H1 (cell line): Measurements from ENCODE around the gene OSBPL6. TPM values are rescaled to one million over a fixed set of nuclear protein-coding genes. Genes with fewer than 3 reads are reported as not detected.

ENCODE experiments used
- CTCF ChIA-PET: fragments of 300-600 bp; sonication (Branson Sonifier 250); formaldehyde crosslinking; loops from one replicate; lab custom pipeline; 2021; ENCODE audit not compliant: partially characterized antibody; lab: Charles Lee
- POLR2A ChIA-PET: fragments of 300-600 bp; sonication (Branson Sonifier 250); formaldehyde crosslinking; loops from one replicate; lab custom pipeline; 2021; ENCODE audit warnings: inconsistent platforms; ENCODE audit not compliant: partially characterized antibody; lab: Charles Lee
- DNase-seq, 2 experiments: peaks; one replicate each; pipeline versions ENCODE4 v3.0.0 to v3.0.0-alpha.2; 2010 to 2022; ENCODE audit warnings: low spot score in 2 of 2, low read depth in 1 of 2, mixed read lengths in 1 of 2
- FAIRE-seq: peaks from 2 replicates; lab custom pipeline; 2011; peaks lifted over from hg19 to GRCh38; lab: Jason Lieb, UNC
- H2AFZ ChIP-seq: 2 replicates; pipeline ENCODE4 v1.8.1; 2012; ENCODE audit warnings: low read length, inconsistent platforms
- H2AK5ac ChIP-seq: 2 replicates; pipeline ENCODE4 v1.6.1; 2013; ENCODE audit warnings: low read depth, low read length
- H2BK120ac ChIP-seq: replicated peaks from 2 replicates; pipeline ENCODE3; 2013; ENCODE audit warnings: low read depth, low read length, inconsistent platforms
- H2BK12ac ChIP-seq: 2 replicates; pipeline ENCODE4 v1.6.1; 2013; ENCODE audit warnings: low read depth, low read length
- H2BK15ac ChIP-seq: 2 replicates; pipeline ENCODE4 v1.6.1; 2013; ENCODE audit warnings: low read length
- H2BK20ac ChIP-seq: 2 replicates; pipeline ENCODE4 v1.6.1; 2013; ENCODE audit warnings: low read length
- H2BK5ac ChIP-seq: 2 replicates; pipeline ENCODE4 v1.6.1; 2013; ENCODE audit warnings: low read depth, low read length
- H3K14ac ChIP-seq: 2 replicates; pipeline ENCODE4 v1.6.1; 2013; ENCODE audit warnings: inconsistent platforms; ENCODE audit not compliant: insufficient read length
- H3K18ac ChIP-seq: 2 replicates; pipeline ENCODE4 v1.6.1; 2013; ENCODE audit warnings: low read length; ENCODE audit errors: extremely low read depth
- H3K23ac ChIP-seq: 2 replicates; pipeline ENCODE4 v1.6.1; 2013; ENCODE audit warnings: inconsistent platforms; ENCODE audit not compliant: insufficient read length
- H3K23me2 ChIP-seq: 2 replicates; pipeline ENCODE4 v1.6.1; 2013; ENCODE audit warnings: low read depth, low read length
- H3K27ac ChIP-seq: 2 replicates; pipeline ENCODE4 v1.6.1; 2011; ENCODE audit warnings: low read depth, low read length, inconsistent platforms
- H3K27me3 ChIP-seq, 4 experiments: replicated peaks in 1 of 4; 1 replicate in 1 of 4; 2 replicates in 3 of 4; pipeline versions ENCODE4 v1.6.1 to v1.8.1; 2011 to 2013; ENCODE audit warnings: low read length in 3 of 4, mild to moderate bottlenecking in 3 of 4, inconsistent platforms in 2 of 4, mixed read lengths in 2 of 4, moderate library complexity in 1 of 4; ENCODE audit not compliant: control insufficient read depth in 3 of 4, insufficient read depth in 3 of 4; ENCODE audit errors: extremely low read depth in 1 of 4
- H3K36me3 ChIP-seq, 4 experiments: 2 replicates each; pipeline versions ENCODE4 v1.6.1 to v1.8.1; 2011 to 2013; ENCODE audit warnings: mild to moderate bottlenecking in 4 of 4, low read length in 3 of 4, moderate library complexity in 2 of 4, control low read depth in 1 of 4, inconsistent platforms in 1 of 4; ENCODE audit not compliant: insufficient read depth in 4 of 4, control insufficient read depth in 2 of 4
- H3K4ac ChIP-seq: replicated peaks from 2 replicates; pipeline ENCODE3; 2013; ENCODE audit warnings: low read length, low read depth, mixed read lengths, inconsistent platforms; ENCODE audit not compliant: insufficient read length
- H3K4me1 ChIP-seq, 4 experiments: replicated peaks in 1 of 4; 1 replicate in 1 of 4; 2 replicates in 3 of 4; pipeline versions ENCODE4 v1.6.1 to v1.8.1; 2011 to 2013; ENCODE audit warnings: low read length in 3 of 4, inconsistent platforms in 2 of 4, mixed read lengths in 1 of 4; ENCODE audit not compliant: insufficient read depth in 4 of 4, control insufficient read depth in 3 of 4
- H3K4me2 ChIP-seq, 2 experiments: 2 replicates each; pipeline versions ENCODE4 v1.6.1 to v1.8.1; 2011 to 2013; ENCODE audit warnings: low read depth in 2 of 2, low read length in 2 of 2, control low read depth in 1 of 2, inconsistent platforms in 1 of 2, mild to moderate bottlenecking in 1 of 2; ENCODE audit not compliant: insufficient read depth in 1 of 2
- H3K4me3 ChIP-seq, 4 experiments: fragments of 200-600, 300-600 bp in 1 of 4; sonication (generic), shearing (Covaris generic), sonication (Bioruptor Twin) in 1 of 4; 2 replicates each; pipeline versions ENCODE4 v1.5.1 to v1.8.1; 2011 to 2016; ENCODE audit warnings: low read length in 4 of 4, low read depth in 3 of 4, control low read depth in 2 of 4, inconsistent platforms in 2 of 4, mild to moderate bottlenecking in 2 of 4, mixed read lengths in 1 of 4, moderate library complexity in 1 of 4; ENCODE audit not compliant: insufficient read depth in 2 of 4; ENCODE audit errors: extremely low read depth in 1 of 4
- H3K56ac ChIP-seq: replicated peaks from 2 replicates; pipeline ENCODE3; 2013; ENCODE audit warnings: low read depth, mild to moderate bottlenecking, mixed read lengths, low read length, inconsistent platforms; ENCODE audit not compliant: insufficient read length
- H3K79me1 ChIP-seq: 2 replicates; pipeline ENCODE4 v1.6.1; 2013; ENCODE audit warnings: low read depth, low read length, control low read depth
- H3K79me2 ChIP-seq, 2 experiments: 2 replicates each; pipeline versions ENCODE4 v1.6.1 to v1.8.1; 2012 to 2013; ENCODE audit warnings: low read length in 2 of 2, mild to moderate bottlenecking in 2 of 2, inconsistent platforms in 1 of 2; ENCODE audit not compliant: insufficient read depth in 2 of 2, control insufficient read depth in 1 of 2
- H3K9ac ChIP-seq, 4 experiments: replicated peaks in 1 of 4; 1 replicate in 1 of 4; 2 replicates in 3 of 4; pipeline versions ENCODE4 v1.6.1 to v1.8.1; 2011 to 2013; ENCODE audit warnings: low read depth in 3 of 4, low read length in 3 of 4, control low read depth in 2 of 4, mild to moderate bottlenecking in 2 of 4, moderate library complexity in 2 of 4, inconsistent platforms in 1 of 4; ENCODE audit errors: extremely low read depth in 1 of 4
- H3K9me3 ChIP-seq, 2 experiments: 2 replicates each; pipeline versions ENCODE4 v1.6.1 to v1.8.1; 2012 to 2013; ENCODE audit warnings: mild to moderate bottlenecking in 2 of 2, moderate library complexity in 2 of 2, control low read depth in 1 of 2, inconsistent platforms in 1 of 2, low read depth in 1 of 2, low read length in 1 of 2, mixed read lengths in 1 of 2; ENCODE audit not compliant: insufficient read depth in 2 of 2
- H4K20me1 ChIP-seq, 2 experiments: replicated peaks in 1 of 2; 2 replicates each; pipeline versions ENCODE3 to v1.8.1; 2011 to 2013; ENCODE audit warnings: inconsistent platforms in 2 of 2, low read length in 2 of 2, mild to moderate bottlenecking in 1 of 2; ENCODE audit not compliant: insufficient read depth in 2 of 2, control insufficient read depth in 1 of 2
- H4K5ac ChIP-seq: 2 replicates; pipeline ENCODE4 v1.6.1; 2013; ENCODE audit warnings: low read length, low read depth, mixed read lengths, inconsistent platforms; ENCODE audit not compliant: insufficient read length
- H4K8ac ChIP-seq: 2 replicates; pipeline ENCODE4 v1.8.0; 2013; ENCODE audit warnings: mild to moderate bottlenecking, moderate library complexity, low read length, inconsistent platforms; ENCODE audit not compliant: insufficient read depth; ENCODE audit errors: extremely low read depth
- H4K91ac ChIP-seq: replicated peaks from 2 replicates; pipeline ENCODE3; 2013; ENCODE audit warnings: low read length, mixed read lengths, inconsistent platforms; ENCODE audit not compliant: insufficient read length
- BCL11A ChIP-seq, 2 experiments: IDR thresholded peaks; one replicate each; pipeline ENCODE4 v1.6.1; 2011; ENCODE audit warnings: low read depth in 2 of 2, low read length in 2 of 2, mild to moderate bottlenecking in 2 of 2
- CEBPB ChIP-seq: IDR thresholded peaks from 2 replicates; pipeline ENCODE4 v1.6.1; 2012; ENCODE audit warnings: low read depth, low read length
- GABPA ChIP-seq: IDR thresholded peaks from 2 replicates; pipeline ENCODE4 v1.6.1; 2011; ENCODE audit warnings: mild to moderate bottlenecking, low read length, moderate library complexity, borderline replicate concordance; ENCODE audit not compliant: insufficient read depth
- HDAC2 ChIP-seq, 2 experiments: fragments of 300-600 bp in 1 of 2; sonication (generic) in 1 of 2; IDR thresholded peaks; 2 replicates each; pipeline ENCODE4 v1.6.1; 2011 to 2012; ENCODE audit warnings: low read depth in 2 of 2, low read length in 2 of 2, mild to moderate bottlenecking in 2 of 2, moderate library complexity in 2 of 2, borderline replicate concordance in 1 of 2, inconsistent platforms in 1 of 2
- KDM5A ChIP-seq: fragments of 200-600 bp; IDR thresholded peaks from 2 replicates; pipeline ENCODE4 v1.7.1; 2012; ENCODE audit warnings: mild to moderate bottlenecking, low read length, inconsistent platforms, mixed read lengths
- RAD21 ChIP-seq, 2 experiments: IDR thresholded peaks in 1 of 2; conservative IDR thresholded peaks in 1 of 2; 2 replicates each; pipeline ENCODE4 v1.6.1; 2011; ENCODE audit warnings: low read depth in 2 of 2, low read length in 2 of 2, improper control_type of control experiment in 1 of 2, inconsistent platforms in 1 of 2, mild to moderate bottlenecking in 1 of 2, moderate library complexity in 1 of 2
- SIN3A ChIP-seq, 2 experiments: IDR thresholded peaks in 1 of 2; conservative IDR thresholded peaks in 1 of 2; 2 replicates each; pipeline ENCODE4 v1.6.1; 2011 to 2012; ENCODE audit warnings: low read length in 2 of 2, improper control_type of control experiment in 1 of 2, low read depth in 1 of 2, mild to moderate bottlenecking in 1 of 2
- SP2 ChIP-seq: IDR thresholded peaks from 2 replicates; pipeline ENCODE4 v1.6.1; 2012; ENCODE audit warnings: mild to moderate bottlenecking, low read length, inconsistent platforms
- TCF12 ChIP-seq: IDR thresholded peaks from 2 replicates; pipeline ENCODE4 v1.6.1; 2011; ENCODE audit warnings: low read depth, mild to moderate bottlenecking, low read length
- ZNF274 ChIP-seq: IDR thresholded peaks from 2 replicates; pipeline ENCODE4 v1.7.0; 2012; ENCODE audit warnings: low read length, borderline replicate concordance; ENCODE audit errors: extremely low read depth
- WGBS, 2 experiments: shearing (Covaris generic) in 1 of 2; methylation state at CpG; one replicate each; pipeline versions ENCODE4 v1.1.6 to v1.1.7; 2013 to 2015; ENCODE audit warnings: low lambda C conversion rate in 2 of 2, mixed read lengths in 2 of 2, inconsistent platforms in 1 of 2, low coverage in 1 of 2, missing lambda C conversion rate in 1 of 2; ENCODE audit not compliant: insufficient replicate concordance in 2 of 2, insufficient coverage in 1 of 2, insufficient read length in 1 of 2; ENCODE audit errors: extremely low coverage in 1 of 2, missing lambda C conversion rate in 1 of 2; 5-methylcytosine and 5-hydroxymethylcytosine counted together
- polyA plus RNA-seq, 7 experiments: library from polyadenylated mRNA; depleted of rRNA in 3 of 7; stranded (reverse) in 5 of 7; unstranded in 2 of 7; fragments of >200 nt in 5 of 7; fragments of 200-250 nt in 2 of 7; gene quantifications; 1 replicate in 5 of 7; 2 replicates in 1 of 7; 4 replicates in 1 of 7; pipeline versions ENCODE4 v1.2.1 to v1.2.3, GENCODE V29; 2011 to 2013; ENCODE audit warnings: missing spikeins in 2 of 7, mixed read lengths in 2 of 7
- total RNA-seq: library from RNA; stranded (reverse); fragmentation: NEBNext Ultra II Directional; extraction: Animal tissue kit (Norgen Biotek cat#: 25700); gene quantifications from 2 replicates; pipeline ENCODE4 v1.2.1, GENCODE V29; 2021
- TF ChIP-seq, protein P1 (sequence below): IDR thresholded peaks from 2 replicates; pipeline ENCODE4 v1.6.1; 2011; ENCODE audit warnings: low read length, improper control_type of control experiment

The OSBPL6 gene
- total and polyA plus RNA-seq, 2 of the 8 experiments (the other 6 are each of a cell fraction or from before 2014, with no cell fraction given): 1.7 to 5.6 TPM

GRCh38 chr2:178205853-178206521 is 11.7 kb downstream of the OSBPL6 start:
- no peak overlapping the region for H2BK20ac ChIP-seq
- POLR2A ChIA-PET: no interaction called here
- no peak overlapping the region for H4K8ac ChIP-seq
- no peak overlapping the region for H2BK15ac ChIP-seq
- no peak overlapping the region for H3K18ac ChIP-seq
- CTCF ChIA-PET: interaction anchor here (1.3 kb wide), 1 partner anchor 209 kb away, joined by 4 read pairs; no protein-coding TSS in a partner anchor
- H3K23me2 ChIP-seq: no peaks in the 10 kb centered on the region
- H3K4me1 ChIP-seq: peaks cover 0 to 6% (median under 1%) of the 10 kb centered on the region in 4 experiments; a peak in 3 of 7 replicates
- no peak overlapping the region for H3K9ac ChIP-seq
- H2BK5ac ChIP-seq: no peak overlapping the region
- WGBS, 2 experiments: 81% methylated on average over 3 of the region's 3 CpGs; no CpG with 5 or more reads in 1 of the 2 experiments
- no peaks in the 10 kb centered on the region for H3K9me3 ChIP-seq
- peaks cover 3 to 8% of the 10 kb centered on the region in 2 experiments for H4K20me1 ChIP-seq
- no peak overlapping the region for H3K4me2 ChIP-seq
- no peak for FAIRE-seq
- H2BK12ac ChIP-seq: no peak overlapping the region
- no peaks in the 10 kb centered on the region for H3K79me2 ChIP-seq
- no peak overlapping the region for H2AK5ac ChIP-seq
- H4K5ac ChIP-seq: no peak overlapping the region
- H3K36me3 ChIP-seq: no peaks in the 10 kb centered on the region
- no peak overlapping the region for H4K91ac ChIP-seq
- H2AFZ ChIP-seq: no peak overlapping the region
- H3K79me1 ChIP-seq: no peaks in the 10 kb centered on the region
- peaks cover 7 to 19% (median 12%) of the 10 kb centered on the region in 4 experiments; a peak in 5 of 7 replicates for H3K27me3 ChIP-seq
- no peak for DNase-seq
- no peak overlapping the region for H3K4me3 ChIP-seq
- no peak overlapping the region for H3K4ac ChIP-seq
- no peak overlapping the region for H2BK120ac ChIP-seq
- no peak overlapping the region for H3K23ac ChIP-seq
- H3K14ac ChIP-seq: no peak overlapping the region
- no peak overlapping the region for H3K56ac ChIP-seq
- no peak overlapping the region for H3K27ac ChIP-seq
- TF ChIP-seq GABPA (no peak), SIN3A (conservative IDR thresholded peaks at IDR 0.05 in 1 of 2, IDR thresholded peaks at IDR 0.05 in 1 of 2; ENCODE audit: low read depth in 1 of 2, low read length in 2 of 2) (no peak), HDAC2 (IDR thresholded peaks at IDR 0.05; ENCODE audit: borderline replicate concordance in 1 of 2, low read depth in 2 of 2, low read length in 2 of 2) (no peak), RAD21 (IDR thresholded peaks at IDR 0.05 in 1 of 2, conservative IDR thresholded peaks at IDR 0.05 in 1 of 2; ENCODE audit: low read depth in 2 of 2, low read length in 2 of 2) (no peak), SP2 (no peak), TCF12 (no peak), CEBPB (no peak), BCL11A (IDR thresholded peaks at IDR 0.05; ENCODE audit: low read depth in 2 of 2, low read length in 2 of 2) (no peak), KDM5A (no peak), ZNF274 (no peak)
- TF ChIP-seq, protein P1, sequence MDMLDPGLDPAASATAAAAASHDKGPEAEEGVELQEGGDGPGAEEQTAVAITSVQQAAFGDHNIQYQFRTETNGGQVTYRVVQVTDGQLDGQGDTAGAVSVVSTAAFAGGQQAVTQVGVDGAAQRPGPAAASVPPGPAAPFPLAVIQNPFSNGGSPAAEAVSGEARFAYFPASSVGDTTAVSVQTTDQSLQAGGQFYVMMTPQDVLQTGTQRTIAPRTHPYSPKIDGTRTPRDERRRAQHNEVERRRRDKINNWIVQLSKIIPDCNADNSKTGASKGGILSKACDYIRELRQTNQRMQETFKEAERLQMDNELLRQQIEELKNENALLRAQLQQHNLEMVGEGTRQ: no peak
